A549 (cell line): Measurements from ENCODE around the gene TRIP13. TPM values are rescaled to one million over a fixed set of nuclear protein-coding genes. Genes with fewer than 3 reads are reported as not detected.
"Not testable (repeated sequence)": the region's sequence is repeated elsewhere in the genome, so short reads cannot be mapped to it uniquely, and the experiment has no call there.

Source experiments
- ATAC-seq, 2 experiments: fragments of 200-7000 bp in 1 of 2; fragments of >200 bp in 1 of 2; cut with Nextera tagmentation in 1 of 2; cut with Tn5 transposase in 1 of 2; 3 replicates each; pipeline versions ENCODE4 v1.8.0 to v1.9.1; 2018 to 2020; ENCODE audit warnings: mild to moderate bottlenecking in 1 of 2, moderate library complexity in 1 of 2
- CTCF ChIA-PET: fragments of 300-600 bp; sonication (Branson Sonifier 250); formaldehyde crosslinking; extraction: SDS; loops from one replicate; lab custom pipeline; 2021; ENCODE audit warnings: antibody characterized with exemption, inconsistent platforms; lab: Yijun Ruan, JAX
- POLR2A ChIA-PET: fragments of 350-600 bp; formaldehyde crosslinking; extraction: SDS; loops from one replicate; lab custom pipeline; 2021; ENCODE audit warnings: antibody characterized with exemption, inconsistent platforms; lab: Yijun Ruan, JAX
- DNase-seq, 2 experiments: peaks; one replicate each; pipeline versions ENCODE4 v3.0.0 to v3.0.0-alpha.2; 2011 to 2016; ENCODE audit warnings: low read depth in 1 of 2, low spot score in 1 of 2
- FAIRE-seq: peaks from 2 replicates; lab custom pipeline; 2011; peaks lifted over from hg19 to GRCh38; lab: Jason Lieb, UNC
- H3K27ac ChIP-seq, 2 experiments: fragments of >200 bp; sonication (Bioruptor Twin); formaldehyde crosslinking; 3 replicates each; pipeline ENCODE4 v1.5.1; 2016 to 2017
- H3K4me1 ChIP-seq: fragments of >200 bp; sonication (Bioruptor Twin); formaldehyde crosslinking; 3 replicates; pipeline ENCODE4 v1.6.1; 2016
- H3K4me2 ChIP-seq: fragments of >200 bp; sonication (Bioruptor Twin); formaldehyde crosslinking; 3 replicates; pipeline ENCODE4 v1.6.1; 2016
- H3K4me3 ChIP-seq: fragments of >200 bp; sonication (Bioruptor Twin); formaldehyde crosslinking; 3 replicates; pipeline ENCODE4 v1.5.1; 2016
- H3K9me3 ChIP-seq: fragments of >200 bp; sonication (Bioruptor Twin); formaldehyde crosslinking; 3 replicates; pipeline ENCODE4 v1.6.1; 2016
- BHLHE40 ChIP-seq: IDR thresholded peaks from 2 replicates; pipeline ENCODE4 v1.6.1; 2012; ENCODE audit warnings: low read depth, low read length, inconsistent platforms
- CBX2 ChIP-seq: fragments of 200-600 bp; sonication (generic); IDR thresholded peaks from 2 replicates; pipeline ENCODE4 v1.6.1; 2016; ENCODE audit warnings: low read depth, mild to moderate bottlenecking, borderline replicate concordance
- CBX8 ChIP-seq: fragments of 200-600 bp; sonication (generic); IDR thresholded peaks from 2 replicates; pipeline ENCODE4 v1.6.1; 2016
- CEBPB ChIP-seq, 2 experiments: fragments of >200 bp in 1 of 2; sonication (Bioruptor Twin) in 1 of 2; formaldehyde crosslinking in 1 of 2; IDR thresholded peaks; 2 replicates each; pipeline ENCODE4 v1.6.1; 2012 to 2016
- E2F6 ChIP-seq: IDR thresholded peaks from 2 replicates; pipeline ENCODE4 v1.6.1; 2012; ENCODE audit warnings: low read depth, borderline replicate concordance
- EHF ChIP-seq: fragments of 250-450 bp; sonication (Bioruptor Pico); IDR thresholded peaks from 2 replicates; pipeline ENCODE4 v1.5.0; 2020; ENCODE audit warnings: mild to moderate bottlenecking
- EP300 ChIP-seq, 2 experiments: fragments of >200 bp; sonication (Bioruptor Twin); formaldehyde crosslinking; IDR thresholded peaks; 2 replicates in 1 of 2; 3 replicates in 1 of 2; pipeline ENCODE4 v1.6.1; 2016 to 2017
- FOSB ChIP-seq: fragments of 250-450 bp; sonication (Bioruptor Pico); IDR thresholded peaks from 2 replicates; pipeline ENCODE4 v1.5.0; 2020; ENCODE audit warnings: mild to moderate bottlenecking, moderate library complexity
- FOSL2 ChIP-seq, 2 experiments: fragments of 450-650 bp in 1 of 2; fragments of >200 bp in 1 of 2; sonication (Bioruptor Twin) in 1 of 2; formaldehyde crosslinking; IDR thresholded peaks; 2 replicates each; pipeline versions ENCODE4 v1.5.0 to v1.6.1; 2016 to 2020; ENCODE audit warnings: mild to moderate bottlenecking in 1 of 2, moderate library complexity in 1 of 2
- FOXS1 ChIP-seq: fragments of 250-450 bp; sonication (Bioruptor Pico); IDR thresholded peaks from 2 replicates; pipeline ENCODE4 v1.5.0; 2020; ENCODE audit warnings: mild to moderate bottlenecking, moderate library complexity
- HDAC2 ChIP-seq: fragments of 200-600 bp; sonication (generic); IDR thresholded peaks from 2 replicates; pipeline ENCODE4 v1.6.1; 2016
- HEYL ChIP-seq: fragments of 250-450 bp; sonication (Bioruptor Pico); IDR thresholded peaks from 2 replicates; pipeline ENCODE4 v1.8.0; 2021; ENCODE audit warnings: mild to moderate bottlenecking, moderate library complexity
- HOXA7 ChIP-seq: fragments of 250-450 bp; sonication (Bioruptor Pico); IDR thresholded peaks from 2 replicates; pipeline ENCODE4 v1.5.0; 2020; ENCODE audit warnings: mild to moderate bottlenecking, moderate library complexity
- JUNB ChIP-seq: fragments of >200 bp; sonication (Bioruptor Twin); formaldehyde crosslinking; IDR thresholded peaks from 2 replicates; pipeline ENCODE4 v1.6.1; 2016
- KDM1A ChIP-seq: fragments of 200-600 bp; sonication (generic); IDR thresholded peaks from 2 replicates; pipeline ENCODE4 v1.6.1; 2016; ENCODE audit warnings: low read depth, mild to moderate bottlenecking
- KDM5A ChIP-seq: fragments of 200-600 bp; sonication (generic); IDR thresholded peaks from 2 replicates; pipeline ENCODE4 v1.6.1; 2016; ENCODE audit warnings: antibody characterized with exemption, mild to moderate bottlenecking
- MAFK ChIP-seq: fragments of 450-650 bp; IDR thresholded peaks from 2 replicates; pipeline ENCODE4 v1.6.1; 2014; ENCODE audit not compliant: partially characterized antibody
- MAZ ChIP-seq: fragments of 150-350 bp; IDR thresholded peaks from 2 replicates; pipeline ENCODE4 v1.6.1; 2014; ENCODE audit warnings: antibody characterized with exemption, low read depth, low read length, borderline replicate concordance
- MYC ChIP-seq: IDR thresholded peaks from 2 replicates; pipeline ENCODE4 v1.6.1; 2012; ENCODE audit warnings: mild to moderate bottlenecking, inconsistent platforms, low read length, improper control_type of control experiment, borderline replicate concordance
- NFE2L2 ChIP-seq: fragments of 150-350 bp; conservative IDR thresholded peaks from 2 replicates; pipeline ENCODE4 v1.6.1; 2014; ENCODE audit warnings: low read length
- NR3C1 ChIP-seq: fragments of >200 bp; sonication (Bioruptor Twin); formaldehyde crosslinking; IDR thresholded peaks from 3 replicates; pipeline ENCODE4 v1.6.1; 2017
- RCOR1 ChIP-seq: fragments of 150-350 bp; IDR thresholded peaks from 2 replicates; pipeline ENCODE4 v1.6.1; 2014; ENCODE audit warnings: antibody characterized with exemption, low read length, low read depth
- RNF2 ChIP-seq: fragments of 200-600 bp; sonication (generic); IDR thresholded peaks from 2 replicates; pipeline ENCODE4 v1.6.1; 2016; ENCODE audit warnings: low read depth, mild to moderate bottlenecking, antibody characterized with exemption, moderate library complexity, borderline replicate concordance
- SREBF2 ChIP-seq: fragments of 450-650 bp; IDR thresholded peaks from 2 replicates; pipeline ENCODE4 v1.6.1; 2014; ENCODE audit warnings: mild to moderate bottlenecking, moderate library complexity
- TFCP2L1 ChIP-seq: fragments of 250-450 bp; sonication (Bioruptor Pico); IDR thresholded peaks from 2 replicates; pipeline ENCODE4 v1.5.0; 2021; ENCODE audit warnings: mild to moderate bottlenecking
- ZNF302 ChIP-seq: fragments of 250-450 bp; sonication (Bioruptor Pico); IDR thresholded peaks from 2 replicates; pipeline ENCODE4 v1.9.0; 2021; ENCODE audit warnings: inconsistent platforms, mild to moderate bottlenecking, moderate library complexity
- WGBS: methylation state at CpG from one replicate; pipeline ENCODE4 v1.1.6; 2017; ENCODE audit errors: missing lambda C conversion rate; 5-methylcytosine and 5-hydroxymethylcytosine counted together
- polyA plus RNA-seq, 4 experiments: library from polyadenylated mRNA; depleted of rRNA in 3 of 4; stranded (reverse); fragments of >200 nt; fragmentation: RNase III in 1 of 4; extraction: RNeasy Plus Mini Kit Qiagen cat#74134 plus additional on column Dnase treatment in 1 of 4; gene quantifications; 2 replicates in 3 of 4; 3 replicates in 1 of 4; pipeline ENCODE4 v1.2.3, GENCODE V29; 2011 to 2017
- TF ChIP-seq, protein P1 (sequence below): IDR thresholded peaks from 2 replicates; pipeline ENCODE4 v1.6.1; 2012
- TF ChIP-seq, protein P2 (sequence below): fragments of 250-450 bp; sonication (Bioruptor Pico); IDR thresholded peaks from 2 replicates; pipeline ENCODE4 v1.5.0; 2021; ENCODE audit warnings: mild to moderate bottlenecking, moderate library complexity, borderline replicate concordance
- TF ChIP-seq, protein P3 (sequence below): IDR thresholded peaks from 2 replicates; pipeline ENCODE4 v1.6.1; 2012

The TRIP13 gene
- polyA plus RNA-seq, 2 of the 4 experiments (the other 2 are of a cell fraction), result 54.0 to 62.4 TPM

DNA sequence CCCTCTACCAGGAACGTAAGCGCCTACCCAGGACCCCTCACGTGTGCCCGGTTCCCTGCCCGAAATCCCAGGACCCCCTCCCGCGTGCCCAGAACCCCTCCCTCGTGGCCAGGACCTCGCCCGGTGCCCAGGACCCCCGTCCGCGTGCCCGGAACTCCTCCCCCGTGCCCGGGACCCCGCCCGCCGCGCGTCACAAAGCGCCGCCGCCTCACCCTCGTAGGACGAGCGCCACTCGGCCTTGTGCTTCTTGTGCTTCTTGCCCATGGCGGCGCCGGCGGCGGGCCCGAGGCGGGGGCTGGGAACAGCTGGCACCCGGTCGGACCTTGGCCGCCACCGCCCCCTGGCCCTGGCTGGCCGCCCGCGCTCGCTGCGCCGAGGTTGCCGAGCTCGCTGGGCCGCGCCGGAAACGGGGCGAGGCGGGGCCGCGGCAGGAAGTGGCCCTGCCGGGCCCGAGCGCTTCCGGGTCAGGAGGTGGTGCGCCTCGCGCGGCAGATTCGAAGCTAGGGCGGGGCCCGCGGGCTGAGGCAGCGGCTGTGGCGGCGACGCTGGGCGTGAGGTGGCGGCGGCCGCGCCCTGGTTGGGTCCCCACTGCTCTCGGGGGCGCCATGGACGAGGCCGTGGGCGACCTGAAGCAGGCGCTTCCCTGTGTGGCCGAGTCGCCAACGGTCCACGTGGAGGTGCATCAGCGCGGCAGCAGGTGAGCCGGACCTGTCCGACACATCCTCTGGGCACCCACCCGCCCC, at the start of gene TRIP13, which contains the start of gene BRD9 (continued):
- TF ChIP-seq, protein P1, sequence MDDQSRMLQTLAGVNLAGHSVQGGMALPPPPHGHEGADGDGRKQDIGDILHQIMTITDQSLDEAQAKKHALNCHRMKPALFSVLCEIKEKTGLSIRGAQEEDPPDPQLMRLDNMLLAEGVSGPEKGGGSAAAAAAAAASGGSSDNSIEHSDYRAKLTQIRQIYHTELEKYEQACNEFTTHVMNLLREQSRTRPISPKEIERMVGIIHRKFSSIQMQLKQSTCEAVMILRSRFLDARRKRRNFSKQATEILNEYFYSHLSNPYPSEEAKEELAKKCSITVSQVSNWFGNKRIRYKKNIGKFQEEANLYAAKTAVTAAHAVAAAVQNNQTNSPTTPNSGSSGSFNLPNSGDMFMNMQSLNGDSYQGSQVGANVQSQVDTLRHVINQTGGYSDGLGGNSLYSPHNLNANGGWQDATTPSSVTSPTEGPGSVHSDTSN, result no peak
- TF ChIP-seq TFCP2L1 (CRISPR knock-in tag) (no peak), MYC (peak; percentile 85; the same call in 1 of the 2 replicates), FOXS1 (CRISPR knock-in tag) (no peak), E2F6 (no peak; the same call in 1 of the 2 replicates), CBX8 (no peak), BHLHE40 (no peak), EP300 (IDR thresholded peaks at IDR 0.05) (no peak), EHF (CRISPR knock-in tag) (peak; percentile 61; the same call in 1 of the 2 replicates), KDM1A (no peak), HDAC2 (peak; percentile 83; the same call in 1 of the 2 replicates), HOXA7 (CRISPR knock-in tag) (no peak), JUNB (no peak), RNF2 (no peak), ZNF302 (CRISPR knock-in tag) (no peak), CEBPB (IDR thresholded peaks at IDR 0.05) (no peak), HEYL (CRISPR knock-in tag) (no peak), MAFK (no peak), NFE2L2 (no peak), FOSL2 (IDR thresholded peaks at IDR 0.05) (no peak), FOSL2 (CRISPR knock-in tag; IDR thresholded peaks at IDR 0.05) (no peak), MAZ (no peak), CBX2 (no peak), KDM5A (peak; percentile 90), NR3C1 (no peak), RCOR1 (no peak), FOSB (no peak), SREBF2 (no peak)
- TF ChIP-seq, protein P2, sequence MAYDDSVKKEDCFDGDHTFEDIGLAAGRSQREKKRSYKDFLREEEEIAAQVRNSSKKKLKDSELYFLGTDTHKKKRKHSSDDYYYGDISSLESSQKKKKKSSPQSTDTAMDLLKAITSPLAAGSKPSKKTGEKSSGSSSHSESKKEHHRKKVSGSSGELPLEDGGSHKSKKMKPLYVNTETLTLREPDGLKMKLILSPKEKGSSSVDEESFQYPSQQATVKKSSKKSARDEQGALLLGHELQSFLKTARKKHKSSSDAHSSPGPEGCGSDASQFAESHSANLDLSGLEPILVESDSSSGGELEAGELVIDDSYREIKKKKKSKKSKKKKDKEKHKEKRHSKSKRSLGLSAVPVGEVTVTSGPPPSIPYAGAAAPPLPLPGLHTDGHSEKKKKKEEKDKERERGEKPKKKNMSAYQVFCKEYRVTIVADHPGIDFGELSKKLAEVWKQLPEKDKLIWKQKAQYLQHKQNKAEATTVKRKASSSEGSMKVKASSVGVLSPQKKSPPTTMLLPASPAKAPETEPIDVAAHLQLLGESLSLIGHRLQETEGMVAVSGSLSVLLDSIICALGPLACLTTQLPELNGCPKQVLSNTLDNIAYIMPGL (CRISPR knock-in tag), result no peak
- TF ChIP-seq, protein P3, sequence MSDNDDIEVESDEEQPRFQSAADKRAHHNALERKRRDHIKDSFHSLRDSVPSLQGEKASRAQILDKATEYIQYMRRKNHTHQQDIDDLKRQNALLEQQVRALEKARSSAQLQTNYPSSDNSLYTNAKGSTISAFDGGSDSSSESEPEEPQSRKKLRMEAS, result peak; percentile 80

GRCh38 chr5:843371-843770, 49.3 kb upstream of the TRIP13 start:
- H3K4me2 ChIP-seq, DNase-seq, H3K4me3 ChIP-seq, H3K27ac ChIP-seq, ATAC-seq, FAIRE-seq, H3K9me3 ChIP-seq, CTCF ChIA-PET, H3K4me1 ChIP-seq, POLR2A ChIA-PET: not testable (repeated sequence)
- 76% methylated on average over 14 of the region's 26 CpGs for WGBS
